ENCODE data around the gene CCDC137. TPM values are rescaled to one million over a fixed set of nuclear protein-coding genes. Genes with fewer than 3 reads are reported as not detected.
A peak's percentile ranks its signal among the peaks of the same experiment; 100 is the strongest.

CCDC137 gene
- total and polyA plus RNA-seq, 2 of the 13 experiments (the other 11 are each of a cell fraction or from before 2014, with no cell fraction given) = 14.6 to 39.1 TPM

- no peak for TF ChIP-seq MLX (CRISPR knock-in tag; IDR thresholded peaks at IDR 0.05)
- no peak for TF ChIP-seq MATR3 (CRISPR knock-in tag; IDR thresholded peaks at IDR 0.05)
- TF ChIP-seq ZNF451 (CRISPR knock-in tag; IDR thresholded peaks at IDR 0.05) = peak; percentile 95; the same call in 1 of the 2 replicates
- peak; percentile 76 for TF ChIP-seq DR1 (CRISPR knock-in tag; IDR thresholded peaks at IDR 0.05)
- no peak for TF ChIP-seq ZBTB1 (CRISPR knock-in tag; IDR thresholded peaks at IDR 0.05; ENCODE audit: borderline replicate concordance)
- TF ChIP-seq TFDP1 (CRISPR knock-in tag; IDR thresholded peaks at IDR 0.05; ENCODE audit: borderline replicate concordance) = peak; percentile 89
- TF ChIP-seq CHCHD3 (CRISPR knock-in tag; IDR thresholded peaks at IDR 0.05) = peak; percentile 93
- TF ChIP-seq ZBTB2 (CRISPR knock-in tag; IDR thresholded peaks at IDR 0.05; ENCODE audit: low read depth) = peak; percentile 67
- TF ChIP-seq EEA1 (CRISPR knock-in tag; IDR thresholded peaks at IDR 0.05; ENCODE audit: borderline replicate concordance) = peak; percentile 61; the same call in 1 of the 2 replicates
- no peak; the same call in 1 of the 2 replicates for TF ChIP-seq DZIP1 (CRISPR knock-in tag; IDR thresholded peaks at IDR 0.05)
- peak; percentile 78 for TF ChIP-seq TFDP2 (CRISPR knock-in tag; IDR thresholded peaks at IDR 0.05)
- 0 out of 2 replicates have a peak, but pooled peaks have one; percentile 16 for TF ChIP-seq ARID2 (CRISPR knock-in tag; IDR thresholded peaks at IDR 0.05; ENCODE audit: borderline replicate concordance)
- peak; percentile 54; the same call in 1 of the 2 replicates for TF ChIP-seq ZNF441 (CRISPR knock-in tag; IDR thresholded peaks at IDR 0.05; ENCODE audit: borderline replicate concordance)
- TF ChIP-seq ZSCAN25 (CRISPR knock-in tag; IDR thresholded peaks at IDR 0.05) = peak; percentile 68
- no peak for TF ChIP-seq ZNF609 (CRISPR knock-in tag; IDR thresholded peaks at IDR 0.05; ENCODE audit: borderline replicate concordance)
Observed at GRCh38 chr17:81666342-81667191, at the start of gene CCDC137, which contains the start of gene OXLD1 (continued).
